Breast epithelium (tissue), 4 donors: ENCODE data around the gene FLII. TPM values are rescaled to one million over a fixed set of nuclear protein-coding genes. Genes with fewer than 3 reads are reported as not detected.

Source experiments
- DNase-seq, 2 donors: peaks; one replicate each; pipeline ENCODE4 v3.0.0-alpha.2; 2019; ENCODE audit warnings: low spot score in 2 of 2
- H3K27ac ChIP-seq, 2 donors: fragments of 200-600 bp; sonication (generic) in 1 of 2; one replicate each; pipeline ENCODE4 v1.5.1; 2016 to 2019; ENCODE audit warnings: mild to moderate bottlenecking in 1 of 2
- H3K27me3 ChIP-seq, 2 donors: fragments of 200-600 bp; sonication (generic) in 1 of 2; one replicate each; pipeline versions ENCODE4 v1.5.1 to v1.6.0; 2017 to 2019; ENCODE audit warnings: control low read depth in 1 of 2, mild to moderate bottlenecking in 1 of 2
- H3K36me3 ChIP-seq: fragments of 200-600 bp; one replicate; pipeline ENCODE4 v1.5.1; 2019
- H3K4me1 ChIP-seq, 2 donors: fragments of 200-600 bp; sonication (generic); one replicate each; pipeline ENCODE4 v1.5.1; 2016 to 2019; ENCODE audit warnings: control low read depth in 1 of 2
- H3K4me3 ChIP-seq, 3 donors: fragments of 200-600 bp; sonication (generic); 1 replicate in 2 of 3; 2 replicates in 1 of 3; pipeline ENCODE4 v1.5.1; 2016 to 2019; ENCODE audit warnings: mild to moderate bottlenecking in 3 of 3, moderate library complexity in 2 of 3
- H3K9me3 ChIP-seq, 2 donors: fragments of 200-600 bp; sonication (generic) in 1 of 2; one replicate each; pipeline ENCODE4 v1.5.1; 2016 to 2019; ENCODE audit warnings: control low read depth in 1 of 2
- POLR2A ChIP-seq: fragments of 450-650 bp; IDR thresholded peaks from one replicate; pipeline ENCODE4 v1.6.1; 2016; ENCODE audit warnings: antibody characterized with exemption, mild to moderate bottlenecking, moderate library complexity
- POLR2AphosphoS5 ChIP-seq, 3 donors: sonication (generic); formaldehyde crosslinking; IDR thresholded peaks; one replicate each; pipeline ENCODE4 v1.6.1; 2017; ENCODE audit warnings: antibody characterized with exemption in 3 of 3
- intact Hi-C: fragments of 100-400 bp; cut with DNase I; formaldehyde crosslinking; loops from one replicate; pipeline ENCODE4 v1.15.1; 2023; ENCODE audit warnings: low total_unique reads
- total RNA-seq, 3 donors: library from RNA; depleted of rRNA; stranded (reverse); fragments of >200 nt; gene quantifications; one replicate each; pipeline ENCODE4 v1.1.0, GENCODE V29; 2016
- TF ChIP-seq, protein P1 (sequence below), 3 donors: fragments of 450-650 bp; IDR thresholded peaks; one replicate each; pipeline ENCODE4 v1.5.1; 2016 to 2017; ENCODE audit warnings: antibody characterized with exemption in 3 of 3, mild to moderate bottlenecking in 3 of 3, moderate library complexity in 3 of 3

FLII gene
- total RNA-seq, 3 donors from 2014 or later, result 235 to 298 (median 293) TPM

DNA sequence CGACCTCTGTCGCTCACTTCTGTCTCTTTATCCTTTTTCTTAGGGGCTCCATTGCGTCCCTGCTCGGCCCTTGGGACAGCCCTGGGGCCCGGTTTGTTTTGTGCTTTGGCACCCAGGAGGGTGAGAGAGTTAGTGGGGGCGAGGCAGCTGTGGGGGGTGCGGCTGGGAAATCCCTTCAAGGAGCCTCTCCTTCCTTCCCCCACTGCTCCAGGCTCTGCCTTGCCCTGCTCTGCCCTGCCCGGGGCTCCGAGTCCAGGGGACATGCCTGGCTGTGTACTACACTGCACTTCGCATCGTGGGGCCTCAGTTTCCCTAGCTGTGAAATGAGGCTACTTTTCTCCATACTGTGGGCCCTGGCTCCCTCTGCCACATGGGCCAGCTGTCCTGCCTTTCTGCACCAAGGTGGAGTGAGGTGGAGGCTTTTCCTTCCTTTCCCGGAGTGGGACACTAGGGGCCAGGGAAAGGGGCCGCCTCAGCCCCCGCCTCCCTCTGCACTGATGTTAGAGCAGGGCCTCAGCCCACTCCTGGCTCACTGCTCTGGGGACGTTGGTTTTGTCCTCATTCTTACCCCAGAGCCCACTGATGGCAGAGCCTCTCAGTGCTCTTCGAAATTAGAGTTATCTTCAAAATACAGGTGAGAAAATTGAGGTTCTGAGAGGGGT is 32.1 kb downstream of the FLII start:
- TF ChIP-seq, protein P1, sequence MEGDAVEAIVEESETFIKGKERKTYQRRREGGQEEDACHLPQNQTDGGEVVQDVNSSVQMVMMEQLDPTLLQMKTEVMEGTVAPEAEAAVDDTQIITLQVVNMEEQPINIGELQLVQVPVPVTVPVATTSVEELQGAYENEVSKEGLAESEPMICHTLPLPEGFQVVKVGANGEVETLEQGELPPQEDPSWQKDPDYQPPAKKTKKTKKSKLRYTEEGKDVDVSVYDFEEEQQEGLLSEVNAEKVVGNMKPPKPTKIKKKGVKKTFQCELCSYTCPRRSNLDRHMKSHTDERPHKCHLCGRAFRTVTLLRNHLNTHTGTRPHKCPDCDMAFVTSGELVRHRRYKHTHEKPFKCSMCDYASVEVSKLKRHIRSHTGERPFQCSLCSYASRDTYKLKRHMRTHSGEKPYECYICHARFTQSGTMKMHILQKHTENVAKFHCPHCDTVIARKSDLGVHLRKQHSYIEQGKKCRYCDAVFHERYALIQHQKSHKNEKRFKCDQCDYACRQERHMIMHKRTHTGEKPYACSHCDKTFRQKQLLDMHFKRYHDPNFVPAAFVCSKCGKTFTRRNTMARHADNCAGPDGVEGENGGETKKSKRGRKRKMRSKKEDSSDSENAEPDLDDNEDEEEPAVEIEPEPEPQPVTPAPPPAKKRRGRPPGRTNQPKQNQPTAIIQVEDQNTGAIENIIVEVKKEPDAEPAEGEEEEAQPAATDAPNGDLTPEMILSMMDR (IDR thresholded peaks at IDR 0.05), result no peak
- TF ChIP-seq POLR2AphosphoS5 (IDR thresholded peaks at IDR 0.05) (no peak), POLR2A (no peak)
- H3K27ac ChIP-seq, result no peak overlapping the region
- intact Hi-C loops, result no loop called here

DNA sequence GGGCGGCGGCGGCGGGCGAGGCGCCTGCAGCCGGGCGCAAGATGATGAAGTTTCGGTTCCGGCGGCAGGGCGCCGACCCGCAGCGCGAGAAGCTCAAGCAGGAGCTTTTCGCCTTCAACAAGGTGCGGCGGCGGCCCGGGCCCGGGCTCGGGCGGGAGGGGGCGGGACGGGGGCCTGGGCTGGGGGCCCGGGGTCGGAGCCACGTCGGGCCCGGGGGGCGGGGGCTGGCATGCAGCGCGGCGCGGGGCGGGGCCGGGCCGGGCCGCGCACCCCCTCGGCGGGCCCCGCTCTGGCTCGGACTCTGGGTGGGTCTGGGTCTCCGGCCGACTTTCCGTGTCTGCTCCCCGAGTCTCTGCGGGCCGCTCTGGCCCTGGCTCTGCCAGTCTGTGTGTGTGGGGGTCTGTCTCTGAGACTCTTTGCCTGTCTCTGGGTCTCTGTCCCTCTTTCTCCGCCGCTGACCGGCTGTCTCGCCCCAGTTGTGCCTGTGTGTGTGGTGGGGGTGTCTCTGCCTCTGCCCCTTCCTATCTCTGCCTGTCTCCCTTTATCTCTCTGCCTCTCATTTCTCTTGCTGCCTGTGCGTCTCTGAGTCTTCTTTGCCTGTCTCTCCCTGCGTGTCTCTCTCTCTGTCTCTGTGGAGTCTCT is 32.8 kb downstream of the FLII start:
- H3K36me3 ChIP-seq, result no peaks in the 10 kb centered on the region
- H3K4me1 ChIP-seq, result peaks cover 0 to 3% of the 10 kb centered on the region in 2 donors
- TF ChIP-seq POLR2A (no peak), POLR2AphosphoS5 (IDR thresholded peaks at IDR 0.05) (no peak)
- TF ChIP-seq, protein P1 (IDR thresholded peaks at IDR 0.05), result no peak
- H3K4me3 ChIP-seq, result peak overlapping the region; percentile 60 to 86 (median 64)
- H3K27me3 ChIP-seq, result no peaks in the 10 kb centered on the region
- peak overlapping the region in 1 of 2 donors; percentile 94 for H3K27ac ChIP-seq
- intact Hi-C loops, result no loop called here
- no peak for DNase-seq
- no peaks in the 10 kb centered on the region for H3K9me3 ChIP-seq

More for the DNA sequence above, 32.1 kb downstream of the FLII start:
- no peak for DNase-seq
- Histone ChIP-seq H3K9me3 (no peaks in the 10 kb centered on the region), H3K36me3 (no peaks in the 10 kb centered on the region), H3K4me3 (peak overlapping the region; percentile 60 to 86 (median 64)), H3K27me3 (no peaks in the 10 kb centered on the region), H3K4me1 (peaks cover 0 to 3% of the 10 kb centered on the region in 2 donors)

DNA sequence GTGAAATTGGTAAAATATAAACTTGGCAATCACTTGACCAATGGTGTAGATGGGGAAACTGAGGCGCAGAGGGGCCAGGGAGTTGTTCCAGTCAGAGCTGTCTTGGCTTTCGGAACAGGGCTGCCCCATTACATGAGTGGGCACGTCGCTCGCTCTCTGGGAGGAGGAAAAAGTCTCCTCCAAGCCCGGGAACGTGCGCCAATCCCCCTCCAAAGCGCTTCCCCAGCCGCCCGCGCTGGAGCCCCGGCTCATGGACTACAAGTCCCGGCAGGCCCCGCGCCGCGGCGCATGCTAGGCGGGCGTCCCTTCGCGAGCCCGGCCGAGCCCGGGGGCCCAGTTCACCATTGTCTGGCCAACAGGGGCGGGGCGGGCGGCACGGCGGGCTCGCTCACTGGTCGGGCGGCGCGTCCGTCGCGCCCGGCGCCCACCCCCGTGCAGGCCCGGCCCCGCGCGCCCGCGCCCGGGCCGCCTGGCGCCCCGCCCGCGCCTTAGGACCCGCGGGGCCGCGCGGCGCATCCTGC is 33.4 kb downstream of the FLII start, which contains the start of gene LLGL1:
LLGL1 (plus strand) TSS at position 515 of the 521 bp plus-strand sequence. CDS start 48 bp downstream, outside the sequence.
- no peaks in the 10 kb centered on the region for H3K9me3 ChIP-seq
- no peaks in the 10 kb centered on the region for H3K36me3 ChIP-seq
- DNase-seq, result peak; percentile 95
- intact Hi-C loops, result no loop called here
- peaks cover 0 to 3% of the 10 kb centered on the region in 2 donors for H3K4me1 ChIP-seq
- TF ChIP-seq, protein P1 (IDR thresholded peaks at IDR 0.05), result no peak
- TF ChIP-seq POLR2A, result no peak
- TF ChIP-seq POLR2AphosphoS5 (IDR thresholded peaks at IDR 0.05), result peak in 2 of 3 donors; percentile 17 to 49
- H3K27me3 ChIP-seq, result no peaks in the 10 kb centered on the region
- H3K27ac ChIP-seq, result peak within 1 kb of the TSS; percentile 77 to 94
- peak within 1 kb of the TSS; percentile 60 to 86 (median 64) for H3K4me3 ChIP-seq

DNA sequence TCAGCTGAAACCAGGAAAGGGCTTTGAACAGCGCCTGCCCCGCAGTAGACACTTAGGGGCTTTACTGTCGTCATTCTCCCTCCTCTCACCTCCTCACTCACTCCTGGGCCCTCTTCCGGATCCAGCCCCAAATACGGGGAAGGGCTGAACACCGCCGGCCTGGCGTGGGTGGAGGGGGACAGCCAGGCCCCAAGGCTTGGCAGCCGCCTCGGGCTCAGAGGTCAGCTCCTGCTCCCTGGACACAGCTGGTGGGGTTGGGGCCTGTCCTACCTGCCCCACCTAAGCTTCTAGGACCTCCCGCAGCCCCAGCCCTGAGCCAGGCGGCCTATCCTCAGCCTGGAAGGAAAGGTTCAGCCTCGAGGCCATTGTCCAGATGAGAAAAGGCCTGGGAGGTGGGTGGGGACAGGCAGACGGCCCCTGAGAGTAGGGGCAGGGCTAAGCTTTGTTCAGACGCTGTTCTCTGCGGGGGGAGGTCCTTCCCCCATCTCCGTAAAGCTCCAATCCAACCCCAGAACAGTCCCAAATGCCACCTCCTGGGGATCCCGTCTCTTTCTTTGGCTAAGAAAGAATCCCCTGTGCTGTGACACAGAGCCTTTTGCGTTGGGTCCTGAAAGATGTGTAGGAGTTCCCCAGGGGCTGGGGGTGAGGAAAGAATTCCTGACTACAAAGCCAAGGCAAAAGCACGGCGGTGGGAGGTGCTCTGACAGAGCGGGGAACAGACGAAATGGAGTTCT is 34.0 kb downstream of the FLII start:
- DNase-seq, result no peak
- Histone ChIP-seq H3K27ac (peak overlapping the region; percentile 77 to 94), H3K4me1 (peaks cover 0 to 3% of the 10 kb centered on the region in 2 donors), H3K4me3 (peak overlapping the region; percentile 30 to 86 (median 64)), H3K36me3 (no peaks in the 10 kb centered on the region), H3K9me3 (no peaks in the 10 kb centered on the region), H3K27me3 (no peaks in the 10 kb centered on the region)
- TF ChIP-seq POLR2A (no peak), POLR2AphosphoS5 (IDR thresholded peaks at IDR 0.05) (no peak)
- TF ChIP-seq, protein P1 (IDR thresholded peaks at IDR 0.05), result no peak
- intact Hi-C loops, result no loop called here
